GM18505 (cell line): ENCODE results near the gene LFNG.

Experiments
- ATAC-seq: cut with Tn5 transposase; IDR thresholded peaks from one replicate; pipeline ENCODE4 v1.9.1; 2021; ENCODE audit not compliant: unreplicated experiment
- POLR2A ChIP-seq: IDR thresholded peaks from 4 replicates; pipeline ENCODE4 v1.6.1; 2011; ENCODE audit warnings: borderline replicate concordance; ENCODE audit not compliant: insufficient read depth, insufficient read length; ENCODE audit errors: extremely low read depth

Gene LFNG

GRCh38 chr7:2493205-2494164, 26.1 kb upstream of the LFNG start:
- no peak for TF ChIP-seq POLR2A
- no peak for ATAC-seq

GRCh38 chr7:2494191-2495130, 25.1 kb upstream of the LFNG start:
- no peak for ATAC-seq
- no peak for TF ChIP-seq POLR2A

- no peak for ATAC-seq
- no peak for TF ChIP-seq POLR2A
These were observed 23.9 kb upstream of the LFNG start for GRCh38 chr7:2495418-2496299.

- TF ChIP-seq POLR2A: no peak
These were observed 23.2 kb upstream of the LFNG start for GRCh38 chr7:2496375-2496774.

GRCh38 chr7:2497065-2497464, 22.5 kb upstream of the LFNG start:
- TF ChIP-seq POLR2A: no peak
- no peak for ATAC-seq

More at GRCh38 chr7:2496375-2496774, 23.2 kb upstream of the LFNG start:
- no peak for ATAC-seq

- ATAC-seq: no peak
- TF ChIP-seq POLR2A: no peak
These were observed 21.9 kb upstream of the LFNG start for GRCh38 chr7:2497500-2498336.

GRCh38 chr7:2498708-2499107, 20.9 kb upstream of the LFNG start:
- ATAC-seq: no peak
- TF ChIP-seq POLR2A: no peak

GRCh38 chr7:2499181-2499580, 20.4 kb upstream of the LFNG start:
- no peak for TF ChIP-seq POLR2A
- no peak for ATAC-seq

- no peak for ATAC-seq
- TF ChIP-seq POLR2A: no peak
These were observed 19.7 kb upstream of the LFNG start for GRCh38 chr7:2499719-2500430.

GRCh38 chr7:2500701-2501100, 18.9 kb upstream of the LFNG start:
- ATAC-seq: no peak
- TF ChIP-seq POLR2A: no peak

GRCh38 chr7:2501947-2502646, 17.5 kb upstream of the LFNG start:
- TF ChIP-seq POLR2A: no peak
- no peak for ATAC-seq
